ENCODE measurements around the gene SFT2D1.
A peak's percentile ranks its signal among the peaks of the same experiment; 100 is the strongest.
"Not testable (repeated sequence)": the region's sequence is repeated elsewhere in the genome, so short reads cannot be mapped to it uniquely, and the experiment has no call there.

The SFT2D1 gene

GRCh38 chr6:166342349-166343149, at the start of gene SFT2D1:
SFT2D1 (minus strand) TSS chr6:166342545; CDS start chr6:166342481, 64 bp downstream.
- peak; percentile 45 to 63 (median 55) for DNase-seq (ENCODE audit: low read depth in 3 of 3)

- DNase-seq (ENCODE audit: low read depth in 3 of 3): no peak
These were observed 46.8 kb upstream of the SFT2D1 start for GRCh38 chr6:166389119-166389518.

- no peak for DNase-seq (ENCODE audit: low read depth in 3 of 3)
These were observed 46.1 kb upstream of the SFT2D1 start for GRCh38 chr6:166388290-166389004.

- no peak for DNase-seq (ENCODE audit: low read depth in 3 of 3)
These were observed 45.4 kb upstream of the SFT2D1 start for GRCh38 chr6:166387642-166388289.

- not testable (repeated sequence) for DNase-seq (ENCODE audit: low read depth in 3 of 3)
These were observed 44.8 kb upstream of the SFT2D1 start for GRCh38 chr6:166387098-166387497.

GRCh38 chr6:166386111-166386510, 43.8 kb upstream of the SFT2D1 start:
- no peak for DNase-seq (ENCODE audit: low read depth in 3 of 3)

- peak in 1 of 3 experiments; percentile 4 for DNase-seq (ENCODE audit: low read depth in 3 of 3)
These were observed 41.5 kb upstream of the SFT2D1 start for GRCh38 chr6:166383802-166384363.

- peak; percentile 86 to 92 (median 87) for DNase-seq (ENCODE audit: low read depth in 3 of 3)
These were observed 40.8 kb upstream of the SFT2D1 start, which contains the start of gene MPC1 for GRCh38 chr6:166382933-166383801. MPC1 (minus strand) TSS chr6:166382940; CDS start chr6:166382876, 64 bp downstream.

GRCh38 chr6:166382500-166382932, 40.2 kb upstream of the SFT2D1 start:
- DNase-seq (ENCODE audit: low read depth in 3 of 3): peak in 2 of 3 experiments; percentile 2 to 6

- peak; percentile 33 to 38 (median 35) for DNase-seq (ENCODE audit: low read depth in 3 of 3)
These were observed 39.6 kb upstream of the SFT2D1 start for GRCh38 chr6:166381733-166382499.

- DNase-seq (ENCODE audit: low read depth in 3 of 3): no peak
These were observed 39.0 kb upstream of the SFT2D1 start for GRCh38 chr6:166381381-166381732.

- DNase-seq (ENCODE audit: low read depth in 3 of 3): no peak
These were observed 37.5 kb upstream of the SFT2D1 start for GRCh38 chr6:166379800-166380199.

GRCh38 chr6:166379103-166379586, 36.8 kb upstream of the SFT2D1 start:
- DNase-seq (ENCODE audit: low read depth in 3 of 3): no peak

GRCh38 chr6:166377721-166378120, 35.4 kb upstream of the SFT2D1 start:
- no peak for DNase-seq (ENCODE audit: low read depth in 3 of 3)

GRCh38 chr6:166375013-166375412, 32.7 kb upstream of the SFT2D1 start:
- DNase-seq (ENCODE audit: low read depth in 3 of 3): no peak

- DNase-seq (ENCODE audit: low read depth in 3 of 3): no peak
These were observed 28.1 kb upstream of the SFT2D1 start for GRCh38 chr6:166370489-166370888.

GRCh38 chr6:166369782-166370181, 27.4 kb upstream of the SFT2D1 start:
- no peak for DNase-seq (ENCODE audit: low read depth in 3 of 3)

GRCh38 chr6:166366921-166367320, 24.6 kb upstream of the SFT2D1 start:
- DNase-seq (ENCODE audit: low read depth in 3 of 3): no peak

GRCh38 chr6:166365806-166366205, 23.5 kb upstream of the SFT2D1 start:
- no peak for DNase-seq (ENCODE audit: low read depth in 3 of 3)

- no peak for DNase-seq (ENCODE audit: low read depth in 3 of 3)
These were observed 22.9 kb upstream of the SFT2D1 start for GRCh38 chr6:166365221-166365620.

Measured in stimulated activated CD4-positive, alpha-beta T cell treated with anti-CD3 and anti-CD28 coated beads, TNF-alpha, amount 100 ng/mL, for 4 hours (primary cell).